CD14-positive monocyte (primary cell): ENCODE data around the gene DHX30. TPM values are rescaled to one million over a fixed set of nuclear protein-coding genes. Genes with fewer than 3 reads are reported as not detected.

Experiments
- DNase-seq, 3 donors: peaks; one replicate each; pipeline ENCODE4 v3.0.0-alpha.2; 2011 to 2022
- H2AFZ ChIP-seq: 2 replicates; pipeline ENCODE4 v1.6.0; 2012; ENCODE audit warnings: mild to moderate bottlenecking, low read depth, low read length, inconsistent platforms; ENCODE audit not compliant: insufficient read depth, poor library complexity, severe bottlenecking
- H3K27ac ChIP-seq, 2 donors: 1 replicate in 1 of 2; 2 replicates in 1 of 2; pipeline ENCODE4 v1.5.1; 2012 to 2013; ENCODE audit warnings: low read length in 2 of 2, control low read depth in 1 of 2, inconsistent platforms in 1 of 2, low read depth in 1 of 2, mild to moderate bottlenecking in 1 of 2
- H3K27me3 ChIP-seq, 2 donors: one replicate each; pipeline versions ENCODE4 v1.6.0 to v1.6.1; 2011 to 2013; ENCODE audit warnings: low read length in 2 of 2; ENCODE audit not compliant: control insufficient read depth in 2 of 2, insufficient read depth in 2 of 2
- H3K36me3 ChIP-seq, 2 donors: replicated peaks in 1 of 2; 1 replicate in 1 of 2; 2 replicates in 1 of 2; pipeline versions ENCODE4 v1.5.1 to v1.6.1; 2012 to 2013; ENCODE audit warnings: low read length in 2 of 2, control low read depth in 1 of 2, inconsistent platforms in 1 of 2, mild to moderate bottlenecking in 1 of 2; ENCODE audit not compliant: insufficient read depth in 2 of 2, control insufficient read depth in 1 of 2
- H3K4me1 ChIP-seq, 2 donors: 1 replicate in 1 of 2; 2 replicates in 1 of 2; pipeline versions ENCODE4 v1.5.1 to v1.6.1; 2012 to 2013; ENCODE audit warnings: low read length in 2 of 2, control low read depth in 1 of 2, inconsistent platforms in 1 of 2, mild to moderate bottlenecking in 1 of 2, moderate library complexity in 1 of 2; ENCODE audit not compliant: insufficient read depth in 2 of 2, control insufficient read depth in 1 of 2
- H3K4me2 ChIP-seq: replicated peaks from 2 replicates; pipeline ENCODE3; 2012; ENCODE audit warnings: low read length, moderate library complexity, mild to moderate bottlenecking; ENCODE audit not compliant: poor library complexity, severe bottlenecking; ENCODE audit errors: extremely low read depth
- H3K4me3 ChIP-seq, 3 experiments: fragments of 200-600 bp in 1 of 3; sonication (generic) in 1 of 3; replicated peaks in 1 of 3; 1 replicate in 2 of 3; 2 replicates in 1 of 3; pipeline ENCODE4 v1.5.1; 2011 to 2013; ENCODE audit warnings: low read length in 3 of 3, mild to moderate bottlenecking in 3 of 3, control low read depth in 2 of 3, low read depth in 2 of 3, inconsistent platforms in 1 of 3, moderate library complexity in 1 of 3
- H3K79me2 ChIP-seq: 2 replicates; pipeline ENCODE4 v1.6.0; 2012; ENCODE audit warnings: mild to moderate bottlenecking, control low read depth, inconsistent platforms, low read length, moderate library complexity; ENCODE audit not compliant: insufficient read depth
- H3K9ac ChIP-seq: 2 replicates; pipeline ENCODE4 v1.6.0; 2017; ENCODE audit warnings: low read length, mild to moderate bottlenecking; ENCODE audit not compliant: insufficient read depth, poor library complexity, severe bottlenecking
- H3K9me3 ChIP-seq, 2 donors: replicated peaks in 1 of 2; 1 replicate in 1 of 2; 2 replicates in 1 of 2; pipeline versions ENCODE4 v1.5.1 to v1.6.1; 2012 to 2013; ENCODE audit warnings: low read length in 2 of 2, control low read depth in 1 of 2; ENCODE audit not compliant: control insufficient read depth in 1 of 2, insufficient read depth in 1 of 2
- H4K20me1 ChIP-seq: 2 replicates; pipeline ENCODE4 v1.6.0; 2012; ENCODE audit warnings: mild to moderate bottlenecking, low read length, control low read depth, moderate library complexity; ENCODE audit not compliant: insufficient read depth
- H3K27ac Mint-ChIP-seq, 7 donors: one replicate each; pipeline ENCODE4 v1.8.0; 2020; ENCODE audit warnings: mild to moderate bottlenecking in 7 of 7, mixed read lengths in 7 of 7, moderate library complexity in 6 of 7, inconsistent platforms in 2 of 7
- H3K27me3 Mint-ChIP-seq, 3 donors: one replicate each; pipeline ENCODE4 v1.8.0; 2021 to 2022; ENCODE audit warnings: low read depth in 3 of 3, mild to moderate bottlenecking in 3 of 3, mixed read lengths in 3 of 3, moderate library complexity in 3 of 3, inconsistent platforms in 1 of 3
- H3K36me3 Mint-ChIP-seq, 2 donors: one replicate each; pipeline ENCODE4 v1.8.0; 2020; ENCODE audit warnings: mixed read lengths in 2 of 2, inconsistent platforms in 1 of 2, mild to moderate bottlenecking in 1 of 2
- H3K4me1 Mint-ChIP-seq: one replicate; pipeline ENCODE4 v1.8.0; 2020; ENCODE audit warnings: mild to moderate bottlenecking, mixed read lengths
- H3K4me3 Mint-ChIP-seq, 2 donors: one replicate each; pipeline ENCODE4 v1.8.0; 2020; ENCODE audit warnings: mild to moderate bottlenecking in 2 of 2, mixed read lengths in 2 of 2, moderate library complexity in 1 of 2
- H3K9me3 Mint-ChIP-seq, 7 donors: one replicate each; pipeline ENCODE4 v1.8.0; 2020 to 2022; ENCODE audit warnings: mixed read lengths in 7 of 7, mild to moderate bottlenecking in 6 of 7, moderate library complexity in 6 of 7, inconsistent platforms in 2 of 7
- CTCF ChIP-seq: fragments of 200-600 bp; IDR thresholded peaks from one replicate; pipeline ENCODE4 v1.8.0; 2022; ENCODE audit warnings: antibody characterized with exemption, mild to moderate bottlenecking
- WGBS: methylation state at CpG from one replicate; pipeline ENCODE4 v1.1.5; 2013; ENCODE audit warnings: missing lambda C conversion rate; ENCODE audit not compliant: insufficient coverage; 5-methylcytosine and 5-hydroxymethylcytosine counted together
- intact Hi-C, 2 donors: fragments of 100-400 bp; cut with micrococcal nuclease; formaldehyde crosslinking; loops; one replicate each; pipeline versions ENCODE4 v1.15.0 to v1.15.1; 2023
- polyA plus RNA-seq, 3 donors: library from polyadenylated mRNA; depleted of rRNA in 1 of 3; unstranded in 2 of 3; stranded (reverse) in 1 of 3; fragments of 300-500 nt in 2 of 3; fragments of >200 nt in 1 of 3; fragmentation: Illumina TruSeq in 2 of 3; gene quantifications; 1 replicate in 2 of 3; 2 replicates in 1 of 3; pipeline ENCODE4 v1.2.3, GENCODE V29; 2012 to 2021

The DHX30 gene
- polyA plus RNA-seq, 3 donors = 19.4 to 43.9 (median 20.1) TPM

- no peaks in the 10 kb centered on the region for H3K4me1 ChIP-seq
- no peak overlapping the region for H3K9ac ChIP-seq
- no peak overlapping the region for H3K4me2 ChIP-seq
- TF ChIP-seq CTCF = no peak
- no peaks in the 10 kb centered on the region for H3K4me1 Mint-ChIP-seq
- H2AFZ ChIP-seq = no peak overlapping the region
- no peak for DNase-seq
- peaks cover 70 to 95% of the 10 kb centered on the region in 2 donors for H3K36me3 Mint-ChIP-seq
- peaks cover 0 to 1% (median 0%) of the 10 kb centered on the region in 3 donors for H3K27me3 Mint-ChIP-seq
- peaks cover 72 to 87% of the 10 kb centered on the region in 2 donors for H3K36me3 ChIP-seq
- no peaks in the 10 kb centered on the region for H3K9me3 ChIP-seq
- no peaks in the 10 kb centered on the region for H3K27me3 ChIP-seq
- H4K20me1 ChIP-seq = peaks cover 4% of the 10 kb centered on the region
- H3K4me3 Mint-ChIP-seq = no peak overlapping the region
- WGBS = 98% methylated on average over 5 of the region's 7 CpGs
- H3K27ac Mint-ChIP-seq = peak overlapping the region in 2 of 7 donors; percentile 15 to 61
- peaks cover 0 to 2% (median 0%) of the 10 kb centered on the region in 7 donors for H3K9me3 Mint-ChIP-seq
- no peak overlapping the region for H3K4me3 ChIP-seq
- intact Hi-C loops = loop anchor here in 1 of 2 donors (2.0 kb wide), 1 partner anchor 152 kb away; no protein-coding TSS in a partner anchor
- H3K79me2 ChIP-seq = no peaks in the 10 kb centered on the region
- no peak overlapping the region for H3K27ac ChIP-seq
These were observed 34.0 kb downstream of the DHX30 start for GRCh38 chr3:47836986-47837385.

- H3K9me3 ChIP-seq = no peaks in the 10 kb centered on the region
- peaks cover 74 to 87% of the 10 kb centered on the region in 2 donors for H3K36me3 ChIP-seq
- Mint-ChIP-seq H3K36me3 (peaks cover 76 to 95% of the 10 kb centered on the region in 2 donors), H3K9me3 (peaks cover 0 to 2% (median 0%) of the 10 kb centered on the region in 7 donors), H3K27ac (no peak overlapping the region), H3K4me3 (no peak overlapping the region), H3K4me1 (no peaks in the 10 kb centered on the region), H3K27me3 (peaks cover 0 to 1% (median 0%) of the 10 kb centered on the region in 3 donors)
- H3K9ac ChIP-seq = no peak overlapping the region
- no peaks in the 10 kb centered on the region for H3K27me3 ChIP-seq
- no peaks in the 10 kb centered on the region for H3K4me1 ChIP-seq
- no peak for TF ChIP-seq CTCF
- no peak for DNase-seq
- H3K27ac ChIP-seq = no peak overlapping the region
- H3K4me3 ChIP-seq = no peak overlapping the region
- 93% methylated on average over 4 of the region's 5 CpGs for WGBS
- no peak overlapping the region for H3K4me2 ChIP-seq
- no peaks in the 10 kb centered on the region for H3K79me2 ChIP-seq
- H4K20me1 ChIP-seq = peaks cover 4% of the 10 kb centered on the region
- intact Hi-C loops = no loop called here
- H2AFZ ChIP-seq = no peak overlapping the region
These were observed 35.6 kb downstream of the DHX30 start for GRCh38 chr3:47838503-47838902.
